ENCODE data around the gene TBC1D5.

DNA sequence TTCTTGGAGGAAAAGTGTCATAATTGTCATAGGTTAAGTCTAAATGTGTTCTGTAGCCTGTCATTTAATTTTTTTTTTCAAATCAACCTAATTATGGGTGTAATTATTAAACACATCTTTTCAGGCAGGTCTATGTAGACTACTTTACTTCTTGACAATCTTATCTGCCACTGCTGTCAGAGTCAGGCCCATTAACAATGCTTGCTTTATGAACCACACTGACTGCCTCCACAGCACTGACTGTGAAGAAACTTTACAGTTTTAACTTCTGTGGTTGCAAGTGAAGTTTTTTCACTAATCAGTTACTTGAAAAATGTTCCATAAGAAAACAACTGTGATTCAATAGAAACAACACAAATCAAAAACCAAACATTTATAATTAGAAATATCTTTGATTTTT is 449.9 kb downstream of the TBC1D5 start:
- no peak for TF ChIP-seq GATA2 (IDR thresholded peaks at IDR 0.05; ENCODE audit: low read depth, low read length)
- TF ChIP-seq GATA3 (IDR thresholded peaks at IDR 0.05; ENCODE audit: low read depth, low read length) = no peak
